ENCODE data around the gene SEMA5A. TPM values are rescaled to one million over a fixed set of nuclear protein-coding genes. Genes with fewer than 3 reads are reported as not detected.
A peak's percentile ranks its signal among the peaks of the same experiment; 100 is the strongest.

The SEMA5A gene
- polyA plus RNA-seq, 1 of the 3 experiments (the other 2 are of a cell fraction) = 0.58 TPM

DNA sequence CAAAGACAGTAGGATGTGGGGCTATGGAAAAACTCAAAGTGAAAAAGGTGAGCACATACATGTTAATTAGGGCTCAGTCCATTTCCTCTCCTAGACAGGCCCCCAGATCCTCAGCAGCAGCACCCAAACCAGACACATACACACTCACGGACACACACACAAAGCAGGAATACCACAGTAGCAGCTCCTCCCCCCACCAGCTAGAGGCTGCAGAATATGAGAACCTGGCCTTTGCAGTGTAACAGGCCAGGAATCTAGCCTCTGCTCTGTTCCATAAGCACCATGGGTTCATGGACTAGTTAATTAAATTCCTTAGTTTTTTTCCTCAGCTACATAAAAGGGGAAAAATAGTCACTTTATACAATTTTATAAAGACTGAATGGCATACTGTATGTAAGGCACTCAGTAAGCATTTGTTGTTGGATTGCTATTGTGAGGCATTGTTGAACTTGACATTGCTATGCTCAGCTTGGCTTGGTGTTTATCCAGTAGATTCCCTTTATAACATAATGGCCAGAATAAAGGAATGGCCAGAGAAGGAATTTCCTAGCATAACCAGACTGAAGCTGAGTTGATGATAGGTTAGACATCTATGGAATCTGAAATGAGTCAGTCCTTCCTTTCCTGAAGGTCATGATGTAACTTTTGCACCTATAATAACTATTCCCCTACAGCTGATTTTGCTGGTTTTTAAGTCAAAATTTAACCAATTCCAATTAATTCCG is 186.8 kb downstream of the SEMA5A start:
- POLR2A ChIA-PET = no interaction called here
- Histone ChIP-seq H3F3A (replicated peaks; ENCODE audit: insufficient read depth) (no peaks in the 10 kb centered on the region), H3K79me2 (ENCODE audit: insufficient read depth) (no peaks in the 10 kb centered on the region), H3K4me3 (ENCODE audit: low read depth in 2 of 2, low read length in 1 of 2) (no peak overlapping the region), H3K9me3 (no peaks in the 10 kb centered on the region), H3K27ac (ENCODE audit: low read depth in 2 of 2, low read length in 1 of 2) (peak overlapping the region; percentile 25 to 30; a peak in 3 of 4 replicates), H3K36me3 (replicated peaks in 1 of 2; ENCODE audit: control insufficient read depth in 1 of 2, insufficient read depth in 2 of 2, low read length in 1 of 2) (no peaks in the 10 kb centered on the region), H3K27me3 (ENCODE audit: insufficient read depth) (no peaks in the 10 kb centered on the region), H3K9ac (no peak overlapping the region), H3K4me2 (peak overlapping the region; percentile 28; the same call in 1 of the 2 replicates), H3K4me1 (ENCODE audit: control insufficient read depth in 1 of 2, insufficient read depth in 2 of 2, low read depth in 1 of 2, low read length in 1 of 2) (peaks cover 9 to 12% of the 10 kb centered on the region in 2 experiments; a peak in 3 of 4 replicates), H2AFZ (ENCODE audit: low read depth) (no peak overlapping the region), H3K9me2 (no peaks in the 10 kb centered on the region), H4K20me1 (ENCODE audit: insufficient read depth) (no peaks in the 10 kb centered on the region)
- DNase-seq = no peak
- WGBS (ENCODE audit: low lambda C conversion rate) = 56% methylated on average over 2 of the region's 2 CpGs
- CTCF ChIA-PET = interaction anchor here (1.0 kb wide), 1 partner anchor 28 kb away, joined by 3 read pairs; no protein-coding TSS in a partner anchor
- TF ChIP-seq, protein P1, sequence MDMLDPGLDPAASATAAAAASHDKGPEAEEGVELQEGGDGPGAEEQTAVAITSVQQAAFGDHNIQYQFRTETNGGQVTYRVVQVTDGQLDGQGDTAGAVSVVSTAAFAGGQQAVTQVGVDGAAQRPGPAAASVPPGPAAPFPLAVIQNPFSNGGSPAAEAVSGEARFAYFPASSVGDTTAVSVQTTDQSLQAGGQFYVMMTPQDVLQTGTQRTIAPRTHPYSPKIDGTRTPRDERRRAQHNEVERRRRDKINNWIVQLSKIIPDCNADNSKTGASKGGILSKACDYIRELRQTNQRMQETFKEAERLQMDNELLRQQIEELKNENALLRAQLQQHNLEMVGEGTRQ (IDR thresholded peaks at IDR 0.05; ENCODE audit: borderline replicate concordance, low read depth, low read length) = no peak
- TF ChIP-seq TCF12 (IDR thresholded peaks at IDR 0.05) (peak; percentile 24; the same call in 1 of the 2 replicates), JUND (IDR thresholded peaks at IDR 0.05) (0 out of 2 replicates have a peak, but pooled peaks have one; percentile 13), FOXJ3 (CRISPR knock-in tag; IDR thresholded peaks at IDR 0.05) (no peak)

DNA sequence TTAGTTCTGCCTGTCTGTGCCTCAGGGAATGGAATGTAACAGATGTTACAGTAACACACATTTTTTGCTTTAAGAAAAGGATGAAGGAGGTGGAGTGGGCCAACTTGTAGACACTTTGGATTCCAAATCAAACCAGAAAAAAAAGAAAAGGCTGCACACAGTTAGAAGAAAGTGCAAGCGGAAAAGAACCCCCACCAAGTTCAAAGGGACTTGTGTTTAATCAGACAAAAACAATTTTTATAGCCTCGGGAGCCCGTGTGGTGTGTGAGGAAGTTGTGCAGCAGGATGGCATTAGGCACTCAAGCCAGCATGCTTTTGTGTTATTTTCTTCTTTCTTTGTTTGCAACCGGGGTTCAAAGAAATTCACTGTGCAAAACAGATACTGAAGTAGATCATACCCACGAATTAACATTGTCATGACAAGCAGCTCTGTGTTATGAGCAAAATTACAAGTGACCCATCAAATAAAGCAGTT is 189.5 kb downstream of the SEMA5A start:
- DNase-seq = no peak
- Histone ChIP-seq H3K9me2 (no peaks in the 10 kb centered on the region), H3K4me1 (ENCODE audit: control insufficient read depth in 1 of 2, insufficient read depth in 2 of 2, low read depth in 1 of 2, low read length in 1 of 2) (peaks cover 5 to 9% of the 10 kb centered on the region in 2 experiments; a peak in 3 of 4 replicates), H4K20me1 (ENCODE audit: insufficient read depth) (no peaks in the 10 kb centered on the region), H2AFZ (ENCODE audit: low read depth) (no peak overlapping the region), H3K27me3 (ENCODE audit: insufficient read depth) (no peaks in the 10 kb centered on the region), H3K9me3 (no peaks in the 10 kb centered on the region), H3K9ac (no peak overlapping the region), H3K79me2 (ENCODE audit: insufficient read depth) (no peaks in the 10 kb centered on the region), H3K4me3 (ENCODE audit: low read depth in 2 of 2, low read length in 1 of 2) (no peak overlapping the region), H3K4me2 (no peak overlapping the region), H3F3A (replicated peaks; ENCODE audit: insufficient read depth) (no peaks in the 10 kb centered on the region), H3K36me3 (replicated peaks in 1 of 2; ENCODE audit: control insufficient read depth in 1 of 2, insufficient read depth in 2 of 2, low read length in 1 of 2) (no peaks in the 10 kb centered on the region), H3K27ac (ENCODE audit: low read depth in 2 of 2, low read length in 1 of 2) (no peak overlapping the region)
- TF ChIP-seq FOXJ3 (CRISPR knock-in tag; IDR thresholded peaks at IDR 0.05) = no peak
- TF ChIP-seq MXI1 (IDR thresholded peaks at IDR 0.05; ENCODE audit: low read depth, low read length) = no peak
- TF ChIP-seq TEAD4 (IDR thresholded peaks at IDR 0.05; ENCODE audit: borderline replicate concordance, insufficient read depth) = no peak
- no peak for TF ChIP-seq GATA2 (CRISPR knock-in tag; IDR thresholded peaks at IDR 0.05)
- TF ChIP-seq ELF1 (IDR thresholded peaks at IDR 0.05) = no peak
- no peak for TF ChIP-seq POLR2AphosphoS5 (IDR thresholded peaks at IDR 0.05; ENCODE audit: low read depth, low read length)
- no peak for TF ChIP-seq EP300 (IDR thresholded peaks at IDR 0.05; ENCODE audit: borderline replicate concordance in 1 of 2, low read depth in 1 of 2, low read length in 1 of 2)
- no peak for TF ChIP-seq RAD21 (IDR thresholded peaks at IDR 0.05; ENCODE audit: low read length)
- CTCF ChIA-PET = interaction anchor here (0.6 to 1.2 kb wide), 2 partner anchors 67 to 181 kb away, joined by 3 read pairs; no protein-coding TSS in a partner anchor
- POLR2A ChIA-PET = no interaction called here
- WGBS (ENCODE audit: low lambda C conversion rate) = 64% methylated on average over 5 of the region's 5 CpGs
